WTC11 (cell line): Measurements from ENCODE around the gene REG4.

Experiments
- TF ChIP-seq, protein P1 (sequence below): sonication (generic); formaldehyde crosslinking; conservative IDR thresholded peaks from 2 replicates; pipeline ENCODE4 v1.8.1; 2022; ENCODE audit warnings: mild to moderate bottlenecking, missing genetic modification reagents
- TF ChIP-seq, protein P2 (sequence below): fragments of 200-600 bp; IDR thresholded peaks from 2 replicates; pipeline ENCODE4 v1.8.0; 2022; ENCODE audit warnings: antibody characterized with exemption

DNA sequence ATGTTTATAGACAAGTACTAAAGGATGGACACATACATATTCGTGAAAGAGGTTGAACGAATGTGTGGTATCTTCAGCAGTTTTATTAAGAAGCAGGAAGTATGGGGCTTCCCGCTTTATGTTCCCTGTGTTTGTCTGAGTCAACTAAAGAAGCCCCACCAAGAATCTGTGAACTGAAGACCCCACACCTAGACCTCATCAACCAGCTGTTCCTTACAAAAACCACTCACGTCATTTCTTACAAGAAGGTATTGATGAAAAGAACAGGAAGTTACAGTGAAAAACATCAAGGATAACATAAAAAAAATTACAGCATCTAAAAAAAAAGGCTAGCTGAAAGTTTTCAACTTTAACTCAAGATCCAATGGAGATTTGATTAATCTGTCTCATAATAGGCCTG lies 12.3 kb downstream of the REG4 start:
- TF ChIP-seq, protein P1, sequence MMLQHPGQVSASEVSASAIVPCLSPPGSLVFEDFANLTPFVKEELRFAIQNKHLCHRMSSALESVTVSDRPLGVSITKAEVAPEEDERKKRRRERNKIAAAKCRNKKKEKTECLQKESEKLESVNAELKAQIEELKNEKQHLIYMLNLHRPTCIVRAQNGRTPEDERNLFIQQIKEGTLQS (CRISPR knock-in tag): no peak
- TF ChIP-seq, protein P2, sequence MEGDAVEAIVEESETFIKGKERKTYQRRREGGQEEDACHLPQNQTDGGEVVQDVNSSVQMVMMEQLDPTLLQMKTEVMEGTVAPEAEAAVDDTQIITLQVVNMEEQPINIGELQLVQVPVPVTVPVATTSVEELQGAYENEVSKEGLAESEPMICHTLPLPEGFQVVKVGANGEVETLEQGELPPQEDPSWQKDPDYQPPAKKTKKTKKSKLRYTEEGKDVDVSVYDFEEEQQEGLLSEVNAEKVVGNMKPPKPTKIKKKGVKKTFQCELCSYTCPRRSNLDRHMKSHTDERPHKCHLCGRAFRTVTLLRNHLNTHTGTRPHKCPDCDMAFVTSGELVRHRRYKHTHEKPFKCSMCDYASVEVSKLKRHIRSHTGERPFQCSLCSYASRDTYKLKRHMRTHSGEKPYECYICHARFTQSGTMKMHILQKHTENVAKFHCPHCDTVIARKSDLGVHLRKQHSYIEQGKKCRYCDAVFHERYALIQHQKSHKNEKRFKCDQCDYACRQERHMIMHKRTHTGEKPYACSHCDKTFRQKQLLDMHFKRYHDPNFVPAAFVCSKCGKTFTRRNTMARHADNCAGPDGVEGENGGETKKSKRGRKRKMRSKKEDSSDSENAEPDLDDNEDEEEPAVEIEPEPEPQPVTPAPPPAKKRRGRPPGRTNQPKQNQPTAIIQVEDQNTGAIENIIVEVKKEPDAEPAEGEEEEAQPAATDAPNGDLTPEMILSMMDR: no peak
